ENCODE results near the gene CAPNS1. TPM values are rescaled to one million over a fixed set of nuclear protein-coding genes. Genes with fewer than 3 reads are reported as not detected.

The CAPNS1 gene
- total RNA-seq: 240 and 418 TPM in 2 replicates

DNA sequence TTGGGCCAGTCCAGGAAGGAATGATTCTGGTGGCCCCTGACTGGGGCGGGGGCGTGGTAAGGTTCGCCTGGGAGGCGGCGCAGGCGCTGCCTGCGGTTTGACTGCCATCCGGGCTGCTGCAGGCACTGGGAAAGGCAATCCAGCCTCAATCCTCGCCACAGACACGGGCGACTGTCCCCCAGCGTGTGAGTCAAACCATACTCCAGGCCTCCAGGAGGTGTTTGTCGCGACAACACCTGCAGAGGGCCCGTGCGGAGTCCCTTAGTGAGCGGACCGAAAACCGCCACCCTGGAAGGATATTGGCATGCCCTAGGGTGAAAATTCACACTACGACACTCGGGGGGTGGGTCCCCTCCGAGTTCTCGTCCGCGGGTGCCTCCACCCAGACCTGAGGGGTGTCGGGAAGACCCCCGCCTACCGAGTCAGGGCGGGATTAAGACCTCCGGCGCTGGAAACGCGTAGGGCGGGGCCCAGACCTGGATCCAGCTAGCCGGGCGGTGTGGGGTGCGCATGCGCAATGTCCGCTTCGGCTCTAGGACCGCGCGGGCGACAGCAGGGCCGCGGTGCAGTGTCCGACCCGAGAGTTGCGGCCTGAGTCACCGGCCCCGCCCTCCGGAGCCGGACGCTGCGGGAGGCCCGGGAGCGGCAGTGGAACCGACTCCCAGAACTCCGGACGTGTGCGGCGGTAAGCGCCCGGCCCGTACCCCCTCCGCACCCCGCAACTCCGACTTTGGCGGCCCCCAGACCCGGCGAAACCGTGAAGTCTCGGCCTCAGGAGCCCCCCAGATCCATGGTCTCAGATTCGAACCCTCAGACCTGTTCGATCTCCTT lies at the start of gene CAPNS1:
Gene CAPNS1, plus strand, starts transcription at position 594 of the 831 bp plus-strand sequence. CDS start 946 bp downstream, outside the sequence.
- FAIRE-seq: no peak
- Histone ChIP-seq H3K36me3 (ENCODE audit: control insufficient read depth, insufficient read depth, low read length) (peaks cover 21% of the 10 kb centered on the region), H3K4me3 (ENCODE audit: low read depth, low read length) (peak within 1 kb of the TSS; percentile 98), H3K27me3 (ENCODE audit: control insufficient read depth, insufficient read depth, low read length) (no peaks in the 10 kb centered on the region)
- TF ChIP-seq, protein P1, sequence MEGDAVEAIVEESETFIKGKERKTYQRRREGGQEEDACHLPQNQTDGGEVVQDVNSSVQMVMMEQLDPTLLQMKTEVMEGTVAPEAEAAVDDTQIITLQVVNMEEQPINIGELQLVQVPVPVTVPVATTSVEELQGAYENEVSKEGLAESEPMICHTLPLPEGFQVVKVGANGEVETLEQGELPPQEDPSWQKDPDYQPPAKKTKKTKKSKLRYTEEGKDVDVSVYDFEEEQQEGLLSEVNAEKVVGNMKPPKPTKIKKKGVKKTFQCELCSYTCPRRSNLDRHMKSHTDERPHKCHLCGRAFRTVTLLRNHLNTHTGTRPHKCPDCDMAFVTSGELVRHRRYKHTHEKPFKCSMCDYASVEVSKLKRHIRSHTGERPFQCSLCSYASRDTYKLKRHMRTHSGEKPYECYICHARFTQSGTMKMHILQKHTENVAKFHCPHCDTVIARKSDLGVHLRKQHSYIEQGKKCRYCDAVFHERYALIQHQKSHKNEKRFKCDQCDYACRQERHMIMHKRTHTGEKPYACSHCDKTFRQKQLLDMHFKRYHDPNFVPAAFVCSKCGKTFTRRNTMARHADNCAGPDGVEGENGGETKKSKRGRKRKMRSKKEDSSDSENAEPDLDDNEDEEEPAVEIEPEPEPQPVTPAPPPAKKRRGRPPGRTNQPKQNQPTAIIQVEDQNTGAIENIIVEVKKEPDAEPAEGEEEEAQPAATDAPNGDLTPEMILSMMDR (IDR thresholded peaks at IDR 0.05; ENCODE audit: insufficient read depth, low read length, severe bottlenecking): peak; percentile 11
- DNase-seq (ENCODE audit: low read depth): peak; percentile 88

DNA sequence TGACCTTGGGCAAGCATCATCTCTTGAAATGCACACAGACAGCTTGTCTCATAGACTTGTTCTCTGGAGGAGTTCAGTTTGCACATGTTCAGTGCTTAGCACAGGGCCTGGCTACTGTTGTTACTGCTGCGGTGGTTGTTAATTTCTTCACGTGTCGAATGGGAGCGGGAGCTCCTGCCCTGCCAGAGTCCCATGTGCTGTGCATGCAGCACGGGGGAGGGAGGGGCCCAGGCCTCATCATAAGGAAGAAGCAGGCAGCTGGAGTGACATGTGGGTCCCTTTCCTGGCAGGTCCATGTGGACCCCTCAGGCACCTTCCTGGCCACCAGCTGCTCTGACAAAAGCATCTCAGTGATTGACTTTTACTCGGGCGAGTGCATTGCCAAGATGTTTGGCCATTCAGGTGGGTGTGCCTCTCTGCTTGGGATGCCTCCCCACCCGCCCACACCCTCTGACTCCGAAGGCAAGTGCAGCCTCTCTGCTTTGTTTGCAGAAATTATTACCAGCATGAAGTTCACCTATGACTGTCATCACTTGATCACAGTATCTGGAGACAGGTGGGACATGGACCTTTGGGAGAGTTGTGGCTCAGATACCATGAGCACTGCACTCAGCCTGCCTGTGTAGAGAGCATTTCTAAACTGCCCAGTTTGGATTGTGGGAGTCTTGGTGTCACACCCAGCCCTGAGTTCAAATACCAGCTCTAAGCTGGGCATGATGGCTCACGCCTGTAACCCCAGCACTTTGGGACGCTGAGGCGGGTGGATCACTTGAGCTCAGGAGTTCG lies 48.8 kb upstream of the CAPNS1 start:
- H3K4me3 ChIP-seq (ENCODE audit: low read depth, low read length): no peak overlapping the region
- H3K36me3 ChIP-seq (ENCODE audit: control insufficient read depth, insufficient read depth, low read length): peaks cover 1% of the 10 kb centered on the region
- DNase-seq (ENCODE audit: low read depth): no peak
- no peak for FAIRE-seq
- no peaks in the 10 kb centered on the region for H3K27me3 ChIP-seq (ENCODE audit: control insufficient read depth, insufficient read depth, low read length)
- TF ChIP-seq, protein P1 (IDR thresholded peaks at IDR 0.05; ENCODE audit: insufficient read depth, low read length, severe bottlenecking): no peak

GRCh38 chr19:36092566-36092965 lies 47.3 kb upstream of the CAPNS1 start:
- TF ChIP-seq, protein P1 (IDR thresholded peaks at IDR 0.05; ENCODE audit: insufficient read depth, low read length, severe bottlenecking): no peak
- no peak for FAIRE-seq

DNA sequence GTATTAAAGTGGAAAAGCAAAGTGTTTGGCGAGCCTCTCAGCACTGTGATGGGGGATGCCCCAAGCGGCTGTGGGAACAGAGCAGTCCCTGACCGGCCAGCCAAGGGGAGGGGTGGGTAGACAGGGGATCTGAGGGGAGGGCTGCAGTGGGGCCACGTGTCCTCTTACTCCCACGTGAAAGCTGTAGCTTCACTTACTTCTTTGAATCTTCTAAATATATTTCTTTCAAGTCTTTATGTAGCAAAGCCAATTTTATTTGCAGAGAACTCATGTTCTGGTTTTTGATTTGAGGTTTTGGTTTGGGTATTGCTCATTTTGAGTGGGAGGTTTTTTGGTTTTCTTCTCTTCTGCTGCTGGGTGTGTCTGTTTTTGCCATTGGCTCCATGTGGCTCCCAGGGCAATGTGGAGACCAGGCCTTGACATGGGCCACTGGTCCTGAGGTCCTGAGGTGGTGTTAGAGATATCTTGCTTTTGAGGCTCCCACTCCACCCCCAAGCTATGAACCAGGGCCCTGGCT lies 46.7 kb upstream of the CAPNS1 start:
- DNase-seq (ENCODE audit: low read depth) (no peak), FAIRE-seq (no peak)
- TF ChIP-seq, protein P1 (IDR thresholded peaks at IDR 0.05; ENCODE audit: insufficient read depth, low read length, severe bottlenecking): no peak
- Histone ChIP-seq H3K36me3 (ENCODE audit: control insufficient read depth, insufficient read depth, low read length) (peaks cover 1% of the 10 kb centered on the region), H3K27me3 (ENCODE audit: control insufficient read depth, insufficient read depth, low read length) (no peaks in the 10 kb centered on the region), H3K4me3 (ENCODE audit: low read depth, low read length) (no peak overlapping the region)

More at GRCh38 chr19:36092566-36092965, 47.3 kb upstream of the CAPNS1 start:
- DNase-seq (ENCODE audit: low read depth): no peak
- H3K36me3 ChIP-seq (ENCODE audit: control insufficient read depth, insufficient read depth, low read length): peaks cover 1% of the 10 kb centered on the region
- H3K27me3 ChIP-seq (ENCODE audit: control insufficient read depth, insufficient read depth, low read length): no peaks in the 10 kb centered on the region
- H3K4me3 ChIP-seq (ENCODE audit: low read depth, low read length): no peak overlapping the region

DNA sequence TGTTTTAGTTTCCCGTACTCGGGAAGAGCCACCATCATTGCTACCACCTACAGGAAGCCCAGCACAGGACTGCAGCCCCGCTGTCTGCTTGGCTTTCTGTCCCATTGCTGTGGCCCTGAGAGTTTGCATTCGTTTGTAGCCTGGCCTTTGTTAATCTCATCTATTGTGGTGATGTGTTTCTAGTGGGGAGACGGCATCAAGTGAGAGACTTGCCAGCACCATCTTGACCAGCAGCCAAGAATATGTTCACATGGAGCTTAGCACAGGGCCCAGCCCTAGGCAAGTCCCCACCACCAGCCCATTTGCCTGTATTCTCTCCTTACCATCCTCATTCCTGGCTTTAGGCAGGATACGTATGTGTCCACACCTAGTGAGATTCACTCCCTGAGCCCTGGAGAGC lies 46.2 kb upstream of the CAPNS1 start:
- Histone ChIP-seq H3K36me3 (ENCODE audit: control insufficient read depth, insufficient read depth, low read length) (peaks cover 1% of the 10 kb centered on the region), H3K27me3 (ENCODE audit: control insufficient read depth, insufficient read depth, low read length) (no peaks in the 10 kb centered on the region), H3K4me3 (ENCODE audit: low read depth, low read length) (no peak overlapping the region)
- DNase-seq (ENCODE audit: low read depth) (no peak), FAIRE-seq (peak; percentile 58)
- TF ChIP-seq, protein P1 (IDR thresholded peaks at IDR 0.05; ENCODE audit: insufficient read depth, low read length, severe bottlenecking): no peak
